DND-41 (cell line): ENCODE data around the gene HSF4.

Experiments
- CTCF ChIP-seq: IDR thresholded peaks from 2 replicates; pipeline ENCODE4 v1.5.1; 2012; ENCODE audit warnings: borderline replicate concordance, low read length, moderate library complexity, mild to moderate bottlenecking; ENCODE audit not compliant: poor library complexity, severe bottlenecking; ENCODE audit errors: extremely low read depth
- EZH2 ChIP-seq: IDR thresholded peaks from 3 replicates; pipeline ENCODE4 v1.6.1; 2012; ENCODE audit warnings: borderline replicate concordance, low read depth, mild to moderate bottlenecking, moderate library complexity, low read length, inconsistent platforms; ENCODE audit not compliant: severe bottlenecking

- no peak for TF ChIP-seq CTCF
- TF ChIP-seq EZH2, result no peak
Measured at GRCh38 chr16:67164599-67165061, at the start of gene HSF4.
